NAMALWA (cell line): ENCODE data around the gene HEPH.
"Not testable (repeated sequence)": the region's sequence is repeated elsewhere in the genome, so short reads cannot be mapped to it uniquely, and the experiment has no call there.

Experiments
- DNase-seq: peaks from one replicate; pipeline ENCODE4 v3.0.0-alpha.2; 2015; ENCODE audit warnings: low spot score

Gene HEPH, protein sequence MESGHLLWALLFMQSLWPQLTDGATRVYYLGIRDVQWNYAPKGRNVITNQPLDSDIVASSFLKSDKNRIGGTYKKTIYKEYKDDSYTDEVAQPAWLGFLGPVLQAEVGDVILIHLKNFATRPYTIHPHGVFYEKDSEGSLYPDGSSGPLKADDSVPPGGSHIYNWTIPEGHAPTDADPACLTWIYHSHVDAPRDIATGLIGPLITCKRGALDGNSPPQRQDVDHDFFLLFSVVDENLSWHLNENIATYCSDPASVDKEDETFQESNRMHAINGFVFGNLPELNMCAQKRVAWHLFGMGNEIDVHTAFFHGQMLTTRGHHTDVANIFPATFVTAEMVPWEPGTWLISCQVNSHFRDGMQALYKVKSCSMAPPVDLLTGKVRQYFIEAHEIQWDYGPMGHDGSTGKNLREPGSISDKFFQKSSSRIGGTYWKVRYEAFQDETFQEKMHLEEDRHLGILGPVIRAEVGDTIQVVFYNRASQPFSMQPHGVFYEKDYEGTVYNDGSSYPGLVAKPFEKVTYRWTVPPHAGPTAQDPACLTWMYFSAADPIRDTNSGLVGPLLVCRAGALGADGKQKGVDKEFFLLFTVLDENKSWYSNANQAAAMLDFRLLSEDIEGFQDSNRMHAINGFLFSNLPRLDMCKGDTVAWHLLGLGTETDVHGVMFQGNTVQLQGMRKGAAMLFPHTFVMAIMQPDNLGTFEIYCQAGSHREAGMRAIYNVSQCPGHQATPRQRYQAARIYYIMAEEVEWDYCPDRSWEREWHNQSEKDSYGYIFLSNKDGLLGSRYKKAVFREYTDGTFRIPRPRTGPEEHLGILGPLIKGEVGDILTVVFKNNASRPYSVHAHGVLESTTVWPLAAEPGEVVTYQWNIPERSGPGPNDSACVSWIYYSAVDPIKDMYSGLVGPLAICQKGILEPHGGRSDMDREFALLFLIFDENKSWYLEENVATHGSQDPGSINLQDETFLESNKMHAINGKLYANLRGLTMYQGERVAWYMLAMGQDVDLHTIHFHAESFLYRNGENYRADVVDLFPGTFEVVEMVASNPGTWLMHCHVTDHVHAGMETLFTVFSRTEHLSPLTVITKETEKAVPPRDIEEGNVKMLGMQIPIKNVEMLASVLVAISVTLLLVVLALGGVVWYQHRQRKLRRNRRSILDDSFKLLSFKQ

DNA sequence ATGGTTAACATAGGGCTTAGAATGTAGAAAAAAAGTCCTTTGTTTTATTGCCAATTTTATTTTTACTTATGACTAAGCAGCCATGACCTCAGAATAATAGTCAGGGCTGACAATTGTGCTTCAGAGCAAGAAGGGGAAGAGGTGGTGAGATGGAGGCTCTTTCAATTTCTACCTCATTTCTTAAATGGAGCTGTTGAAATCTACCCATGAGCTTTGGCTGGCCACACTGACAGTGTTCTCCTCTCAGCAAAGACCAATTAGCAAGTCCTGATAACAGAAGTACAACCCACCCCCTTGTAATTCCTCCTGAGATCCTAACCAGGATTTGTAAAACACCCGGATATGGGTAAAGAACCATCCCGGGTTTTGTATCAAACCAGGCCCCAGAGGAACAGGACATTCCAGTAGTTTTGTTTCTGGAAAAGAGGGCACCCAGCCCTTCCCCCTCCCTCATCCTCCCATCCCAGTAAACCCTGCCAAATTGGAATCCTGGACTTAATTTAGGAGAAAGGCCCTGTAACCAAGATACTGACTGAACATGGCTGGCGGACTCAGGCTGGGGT lies at the start of gene HEPH:
TSS of gene HEPH (plus strand) at position 399 of the 563 bp plus-strand sequence. CDS start 6,324 bp downstream, outside the sequence.
- no peak for DNase-seq

DNA sequence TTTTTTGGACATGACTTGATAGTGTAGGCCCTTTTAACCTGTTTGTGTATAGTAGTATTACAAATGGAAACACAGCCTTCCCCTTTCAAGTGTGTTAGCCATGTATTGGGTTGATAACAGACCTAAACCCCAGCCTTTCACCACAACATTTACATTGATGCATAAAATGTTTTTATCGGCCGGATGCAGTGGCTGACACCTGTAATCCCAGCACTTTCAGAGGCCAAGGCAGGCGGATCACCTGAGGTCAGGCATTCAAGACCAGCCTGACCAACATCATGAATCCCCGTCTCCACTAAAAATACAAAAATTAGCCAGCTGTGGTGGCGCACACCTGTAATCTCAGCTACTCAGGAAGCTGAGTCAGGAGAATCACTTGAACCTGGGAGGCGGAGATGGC lies 45.3 kb upstream of the HEPH start:
- DNase-seq, result not testable (repeated sequence)

DNA sequence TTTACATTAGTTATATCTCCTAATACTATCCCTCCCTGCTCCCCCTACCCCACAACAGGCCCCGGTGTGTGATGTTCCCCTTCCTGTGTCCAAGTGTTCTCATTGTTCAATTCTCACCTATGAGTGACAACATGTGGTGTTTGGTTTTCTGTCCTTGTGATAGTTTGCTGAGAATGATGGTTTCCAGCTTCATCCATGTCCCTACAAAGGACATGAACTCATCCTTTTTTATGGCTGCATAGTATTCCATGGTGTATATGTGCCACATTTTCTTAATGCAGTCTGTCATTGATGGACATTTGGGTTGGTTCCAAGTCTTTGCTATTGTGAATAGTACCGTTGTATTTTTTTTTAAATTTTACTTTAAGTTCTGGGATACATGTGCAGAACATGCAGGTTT lies 42.7 kb upstream of the HEPH start:
- not testable (repeated sequence) for DNase-seq

DNA sequence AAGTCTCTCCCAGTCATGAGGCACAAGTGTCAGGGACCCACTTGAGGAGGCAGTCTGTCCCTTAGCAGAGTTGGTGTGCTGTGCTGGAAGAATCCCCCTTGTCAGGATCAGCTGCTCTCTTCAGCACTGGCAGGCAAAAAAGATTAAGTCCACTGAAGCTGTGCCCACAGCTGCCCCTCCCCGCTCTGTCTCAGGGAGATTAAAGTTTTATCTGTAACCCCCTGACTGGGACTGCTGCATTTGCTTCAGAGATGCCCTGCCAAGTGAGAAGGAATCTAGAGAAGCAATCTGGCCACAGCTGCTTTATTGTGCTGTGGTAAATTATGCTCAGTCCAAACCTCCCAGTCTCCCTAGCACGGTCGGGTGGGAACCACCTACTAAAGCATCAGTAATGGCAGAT lies 37.4 kb upstream of the HEPH start:
- no peak for DNase-seq

DNA sequence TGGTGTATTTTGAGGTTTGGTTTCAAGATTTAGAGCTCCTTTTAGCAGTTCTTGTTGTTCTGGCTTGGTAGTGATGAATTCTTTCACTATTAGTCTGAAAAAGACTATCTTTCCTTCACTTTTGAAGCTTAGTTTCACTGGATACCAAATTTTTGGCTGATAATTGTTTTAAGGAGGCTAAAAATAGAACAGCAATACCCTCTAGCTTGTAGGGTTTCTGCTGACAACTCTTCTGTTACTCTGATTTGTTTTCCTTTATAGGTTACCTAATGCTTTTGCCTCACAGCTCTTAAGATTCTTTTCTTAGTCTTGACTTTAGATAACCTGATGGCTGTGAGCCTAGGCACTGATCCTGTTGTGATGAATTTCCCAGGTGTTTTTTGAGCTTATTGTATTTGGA lies 33.6 kb upstream of the HEPH start:
- DNase-seq, result no peak

DNA sequence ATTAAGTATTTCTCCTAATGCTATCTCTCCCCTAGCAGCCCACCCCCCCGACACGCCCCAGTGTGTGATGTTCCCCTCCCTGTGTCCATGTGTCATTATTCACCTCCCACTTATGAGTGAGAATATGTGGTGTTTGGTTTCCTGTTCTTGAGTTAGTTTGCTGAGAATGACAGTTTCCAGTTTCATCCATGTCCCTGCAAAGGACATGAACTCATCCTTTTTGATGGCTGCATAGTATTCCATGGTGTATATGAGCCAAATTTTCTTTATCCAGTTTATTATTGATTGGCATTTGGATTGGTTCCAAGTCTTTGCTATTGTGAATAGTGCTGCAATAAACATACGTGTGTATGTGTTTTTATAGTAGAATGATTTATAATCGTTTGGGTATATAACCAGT lies 28.8 kb upstream of the HEPH start:
- DNase-seq, result not testable (repeated sequence)

DNA sequence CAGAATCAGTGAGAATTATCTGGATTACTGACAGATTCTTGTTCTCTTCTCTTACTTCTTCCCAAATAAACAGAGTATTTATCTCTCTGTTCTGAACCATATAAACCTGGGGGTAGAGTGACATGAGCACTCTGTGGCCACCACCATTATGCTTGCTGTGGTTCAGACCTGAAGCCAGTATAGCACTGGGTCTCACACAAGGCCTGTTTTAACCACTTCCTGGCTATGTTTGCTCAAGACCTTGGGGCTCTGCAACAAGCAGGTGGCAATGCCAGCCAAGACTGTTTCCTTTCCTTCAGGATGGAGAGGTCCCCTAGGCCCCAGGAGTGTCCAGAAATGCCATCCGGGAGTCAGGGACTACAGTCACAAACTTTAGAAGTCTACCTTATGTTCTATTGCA lies 21.7 kb upstream of the HEPH start:
- no peak for DNase-seq

DNA sequence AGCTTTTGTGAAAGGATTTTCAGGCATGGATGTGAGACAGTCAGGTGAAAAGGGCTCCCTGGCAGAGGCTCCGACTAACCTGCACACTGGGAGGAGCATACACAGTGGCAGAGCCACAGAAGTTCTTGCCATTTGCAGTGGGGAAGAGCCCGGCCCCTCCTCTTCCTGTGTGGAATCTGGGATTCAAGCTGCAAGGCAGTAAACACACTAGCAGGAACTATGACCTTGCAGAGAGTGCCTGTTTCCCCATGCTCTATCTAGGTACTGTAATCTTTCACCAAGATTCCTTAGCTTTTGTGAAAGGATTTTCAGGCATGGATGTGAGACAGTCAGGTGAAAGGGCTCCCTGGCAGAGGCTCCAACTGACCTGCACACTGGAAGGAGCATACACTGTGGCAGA lies 19.8 kb upstream of the HEPH start:
- no peak for DNase-seq

DNA sequence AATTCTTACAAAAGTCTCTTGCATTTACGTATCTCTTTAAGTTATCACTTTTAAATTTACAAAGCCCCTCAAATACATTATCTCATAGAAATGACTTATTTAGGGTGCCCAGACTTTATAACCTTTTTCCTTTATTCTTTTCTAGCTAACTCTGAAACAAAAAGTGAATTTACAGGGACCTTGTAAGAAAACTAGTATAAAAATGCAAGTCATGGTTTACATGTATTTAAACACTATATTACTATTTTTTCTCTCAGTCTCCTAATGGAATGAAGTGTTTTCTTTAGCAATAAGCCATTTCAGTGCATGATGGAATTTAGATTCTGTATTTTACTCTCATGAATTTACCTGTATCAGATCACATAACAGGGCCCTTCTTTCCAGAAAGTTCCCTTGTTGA lies 14.5 kb upstream of the HEPH start:
- DNase-seq, result no peak

DNA sequence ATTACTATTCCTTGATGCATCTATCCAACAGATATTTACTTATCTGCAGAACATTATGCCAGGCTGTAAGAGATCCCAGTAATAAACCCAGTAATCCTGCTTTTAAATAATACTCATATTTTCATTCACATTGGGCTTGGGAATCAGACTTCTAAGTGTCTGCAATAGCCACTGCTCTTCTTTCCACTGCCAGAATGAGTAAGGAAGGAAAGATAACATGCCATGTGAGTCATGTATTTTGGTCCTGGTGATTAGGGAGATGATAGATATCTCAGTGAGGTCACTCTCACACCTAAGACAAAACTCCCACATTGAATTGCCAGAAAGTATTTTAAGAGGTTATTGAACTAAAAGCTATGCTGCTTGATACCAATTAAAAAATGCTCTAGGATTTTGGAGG lies 13.9 kb upstream of the HEPH start:
- DNase-seq, result no peak

DNA sequence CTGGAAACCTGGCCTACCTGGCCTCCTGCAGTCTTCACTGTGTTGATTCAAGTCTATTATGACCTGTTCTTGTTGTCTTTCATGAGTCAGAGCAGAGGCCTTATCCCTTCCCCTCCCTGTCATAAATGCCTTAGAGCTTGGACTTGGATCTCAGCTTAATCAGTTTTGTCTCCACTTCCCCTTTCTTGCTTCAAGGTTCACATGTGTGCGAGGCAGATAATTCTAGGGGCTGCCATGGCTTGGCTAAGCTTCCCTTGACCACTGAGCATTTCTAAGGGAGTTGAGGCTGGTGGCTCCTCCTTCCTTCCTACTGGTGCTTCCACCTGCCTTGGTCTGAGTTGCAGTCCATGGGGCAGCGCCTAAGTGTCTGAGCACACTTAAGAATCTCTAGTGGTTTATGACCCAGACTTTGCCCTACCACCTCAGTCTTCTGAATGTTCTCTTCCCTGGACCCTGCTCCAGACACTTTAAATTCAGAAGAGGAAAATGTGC lies 1.7 kb upstream of the HEPH start:
- DNase-seq, result no peak

DNA sequence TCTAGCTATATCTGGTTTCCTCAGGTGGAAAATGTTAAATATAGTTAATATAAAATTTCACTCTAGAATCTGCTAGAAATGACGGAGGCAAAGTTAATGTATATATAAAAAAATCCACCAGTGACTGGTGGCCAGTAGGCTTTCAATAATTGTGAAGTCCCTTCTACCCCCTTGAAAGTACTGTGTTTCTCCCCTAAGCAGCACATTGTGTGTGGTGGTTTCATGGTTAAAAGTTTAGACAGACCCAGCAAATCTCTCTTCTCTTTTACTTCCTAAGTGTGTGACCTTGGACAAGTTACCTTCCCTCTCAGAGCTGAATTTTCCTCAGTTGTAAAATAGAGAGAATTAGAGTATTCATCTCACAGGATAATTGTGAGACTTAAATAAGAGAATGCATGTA lies 600 bp upstream of the HEPH start:
- no peak for DNase-seq

DNA sequence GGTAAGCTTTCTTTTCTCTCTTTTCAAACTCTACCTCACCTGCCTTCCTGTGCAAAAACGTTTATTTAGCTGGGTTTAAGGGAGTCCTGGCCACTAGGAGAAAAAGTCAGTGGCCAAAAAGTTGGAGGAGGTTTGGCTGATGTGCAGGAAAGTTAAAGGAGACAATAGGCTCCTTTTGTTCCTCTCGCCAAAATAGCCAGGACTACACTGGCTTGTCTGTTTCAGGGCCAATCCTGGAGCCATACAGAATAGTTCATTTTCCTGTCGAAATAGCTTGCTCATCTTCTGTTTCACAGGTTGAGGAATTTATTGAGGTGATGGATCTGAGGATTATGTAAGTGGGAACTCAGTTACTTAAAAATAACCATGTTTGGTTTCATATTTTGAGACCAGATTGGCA lies 423 bp downstream of the HEPH start:
- DNase-seq, result no peak

DNA sequence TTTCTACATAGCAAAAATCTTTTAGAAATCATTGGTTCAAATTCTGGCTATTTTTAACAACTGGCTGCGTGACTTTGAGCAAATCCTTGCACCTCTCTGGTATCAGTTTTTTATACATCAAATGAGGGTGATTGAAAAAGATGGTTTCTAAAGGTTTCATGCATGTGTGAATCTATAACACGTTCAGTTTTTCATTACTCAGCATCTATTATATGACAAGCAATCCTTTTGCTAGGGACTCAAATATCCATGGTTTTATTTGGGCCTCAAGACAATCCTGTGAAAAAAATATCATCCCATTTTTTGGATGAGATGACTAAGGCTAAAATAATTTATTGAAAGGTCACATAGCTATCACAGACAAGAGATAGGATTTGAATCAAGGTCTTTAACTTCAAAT lies 884 bp downstream of the HEPH start:
- no peak for DNase-seq

DNA sequence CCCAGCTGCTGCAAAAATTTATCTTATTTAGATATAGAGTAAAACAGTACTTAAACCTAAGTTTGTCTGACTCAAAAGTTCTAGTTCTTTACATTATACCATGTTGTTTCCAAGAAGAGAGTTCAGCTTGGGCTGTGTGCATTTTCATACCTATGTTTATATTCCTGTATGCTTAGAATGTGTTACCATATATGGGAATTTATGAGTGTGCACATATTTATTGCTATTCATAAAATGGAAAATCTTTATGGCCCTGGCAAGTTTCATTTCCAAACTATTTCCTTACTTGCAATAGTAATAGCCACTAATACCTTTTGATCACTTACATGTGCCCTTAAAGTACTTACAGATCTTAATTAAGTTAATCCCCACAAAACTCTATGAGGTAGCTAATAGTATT lies 2.6 kb downstream of the HEPH start:
- no peak for DNase-seq

DNA sequence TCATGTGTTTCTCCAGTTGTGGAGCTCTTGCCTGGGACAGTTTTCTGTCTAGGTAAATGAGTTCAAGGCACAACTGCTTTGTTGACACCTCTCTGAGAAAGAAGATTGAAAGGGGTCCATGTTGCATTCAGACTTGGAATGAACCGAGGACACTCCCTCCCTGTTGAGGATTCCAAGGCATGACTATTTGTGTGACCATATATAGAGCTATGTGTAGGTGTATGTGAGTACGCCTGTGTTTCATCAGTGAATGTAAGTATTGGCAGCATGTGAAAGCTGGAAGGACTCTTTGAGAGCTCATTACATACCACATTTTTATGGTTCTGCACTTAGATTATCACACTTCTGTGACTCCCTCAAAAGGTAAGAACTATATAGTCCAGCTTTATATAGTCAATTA lies 3.4 kb downstream of the HEPH start:
- no peak for DNase-seq

DNA sequence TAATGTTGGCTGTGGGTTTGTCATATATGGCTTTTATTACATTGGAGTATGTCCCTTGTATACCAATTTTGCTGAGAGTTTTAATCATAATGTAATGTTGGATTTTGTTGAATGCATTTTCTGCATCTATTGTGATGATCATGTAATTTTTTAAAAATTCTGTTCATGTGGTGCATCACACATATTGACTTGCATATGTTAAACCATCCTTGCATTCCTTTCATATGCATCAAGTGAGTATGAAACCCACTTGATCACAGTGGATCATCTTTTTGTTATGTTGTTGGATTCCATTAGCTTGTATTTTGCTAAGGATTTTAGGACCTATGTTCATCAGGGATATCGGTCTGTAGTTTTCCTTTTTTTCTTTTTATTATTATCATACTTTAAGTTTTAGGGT lies 12.1 kb downstream of the HEPH start:
- DNase-seq, result no peak

DNA sequence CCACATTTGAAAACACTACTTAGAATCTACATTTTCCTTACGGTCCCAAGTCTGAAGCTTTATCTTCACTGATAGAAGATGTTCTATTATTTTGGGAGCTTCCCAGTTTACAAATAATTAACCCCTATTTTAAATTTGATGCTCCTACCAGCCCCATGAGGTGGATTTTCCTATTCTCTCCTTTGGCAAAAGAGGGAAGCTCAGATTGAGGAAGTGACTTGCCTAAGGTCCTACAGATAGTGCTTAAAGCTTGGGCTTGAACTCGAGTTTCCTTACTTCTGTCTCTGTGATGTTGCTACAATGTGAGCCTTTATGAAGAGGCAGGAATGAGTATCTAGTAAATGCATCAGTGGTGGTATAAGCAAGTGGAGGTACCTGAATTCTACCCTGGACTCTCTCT lies 27.5 kb downstream of the HEPH start:
- no peak for DNase-seq

DNA sequence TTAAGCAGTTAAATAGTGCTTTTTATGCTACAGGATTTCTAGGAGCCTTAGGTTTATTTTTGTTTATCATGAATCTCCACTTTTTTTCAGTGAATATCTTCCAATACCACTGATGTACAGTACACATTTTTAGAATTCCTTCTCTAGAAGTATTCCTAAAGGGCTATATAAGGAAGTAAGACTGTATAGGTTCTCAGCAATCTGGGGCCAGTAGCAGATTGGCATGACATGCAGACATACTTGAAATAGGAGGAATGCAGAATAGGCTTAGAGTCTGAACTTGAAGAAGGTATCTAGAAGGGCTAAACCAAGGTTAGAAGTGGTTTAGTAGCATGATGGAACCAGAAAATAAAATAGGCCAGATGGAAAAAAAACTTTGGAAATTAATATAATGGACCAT lies 29.8 kb downstream of the HEPH start:
- no peak for DNase-seq

DNA sequence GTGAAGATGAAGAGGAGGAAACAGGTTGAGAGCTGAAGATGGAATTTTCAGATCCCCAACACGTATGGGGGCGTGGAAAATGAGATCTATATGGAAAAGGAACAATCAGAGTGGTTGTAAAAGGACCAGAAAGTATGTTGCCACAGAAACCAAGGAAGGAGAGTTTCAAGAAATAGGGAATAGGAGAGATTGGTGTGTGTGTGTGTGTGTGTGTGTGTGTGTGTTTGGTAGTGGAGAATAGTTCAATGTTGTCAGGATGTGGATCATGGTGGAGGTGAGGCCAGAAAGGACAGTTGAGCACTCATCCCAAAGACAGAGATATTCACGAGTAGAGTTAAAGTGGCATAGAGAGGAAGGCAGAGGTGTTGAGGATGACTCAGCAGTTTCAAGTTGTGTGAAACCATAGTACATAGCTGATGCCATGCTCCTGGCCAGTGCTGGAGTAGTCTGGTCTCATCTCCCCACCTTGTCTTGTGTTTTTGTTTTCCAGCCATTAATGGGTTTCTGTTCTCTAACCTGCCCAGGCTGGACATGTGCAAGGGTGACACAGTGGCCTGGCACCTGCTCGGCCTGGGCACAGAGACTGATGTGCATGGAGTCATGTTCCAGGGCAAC lies 36.1 kb downstream of the HEPH start:
- DNase-seq, result no peak

DNA sequence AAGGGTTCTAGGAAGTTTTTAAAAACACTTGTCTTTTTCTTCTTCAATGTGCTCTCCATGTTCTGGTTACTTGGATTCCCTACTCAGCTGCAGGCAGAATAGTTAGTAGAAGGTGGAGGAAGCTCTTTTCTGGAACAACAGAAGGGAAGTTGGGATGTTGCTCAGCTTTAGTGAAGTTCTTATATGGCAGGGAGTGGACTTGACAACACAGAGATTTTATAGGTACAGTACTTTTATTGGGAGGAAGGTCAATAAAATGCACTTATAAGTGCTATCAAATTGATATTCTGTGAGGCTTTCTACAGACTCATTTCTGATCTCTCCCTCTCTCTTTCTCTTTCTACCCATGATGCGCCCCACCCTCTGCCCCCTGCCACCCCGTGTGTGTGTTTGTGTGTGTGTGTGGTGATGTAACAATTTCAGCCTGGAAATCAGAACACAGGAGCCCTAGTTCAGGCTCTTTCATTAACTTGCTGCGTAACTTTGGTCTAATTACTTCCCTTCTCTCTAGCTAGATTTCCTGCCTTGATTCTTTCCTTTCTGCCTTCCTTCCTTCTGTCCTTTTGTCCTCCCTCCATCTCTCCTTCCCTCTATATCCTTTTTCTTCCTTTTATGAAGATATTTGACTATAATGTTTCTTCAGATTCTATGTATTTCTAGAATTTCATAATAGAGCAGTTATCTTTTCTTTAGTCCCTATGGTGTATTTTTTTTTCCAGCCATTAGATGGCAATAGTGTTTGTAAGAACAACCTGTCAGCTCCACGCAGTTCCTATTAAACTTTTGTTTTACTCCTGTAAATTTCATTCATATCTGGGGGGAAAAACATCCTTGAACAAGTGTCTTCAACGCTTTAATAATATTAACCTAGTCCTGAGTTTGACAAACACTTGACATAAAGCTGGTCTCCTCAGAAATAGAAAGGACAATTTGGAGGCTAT lies 37.1 kb downstream of the HEPH start:
- DNase-seq, result peak; percentile 18
